HUES64 (cell line): ENCODE results near the gene SLC22A4. TPM values are rescaled to one million over a fixed set of nuclear protein-coding genes. Genes with fewer than 3 reads are reported as not detected.

Source experiments
- H3K27ac ChIP-seq: 2 replicates; pipeline ENCODE4 v1.7.0; 2013; ENCODE audit warnings: low read depth, low read length, inconsistent platforms
- H3K27me3 ChIP-seq: 2 replicates; pipeline ENCODE4 v1.6.1; 2013; ENCODE audit warnings: mild to moderate bottlenecking, low read length; ENCODE audit not compliant: insufficient read depth
- H3K36me3 ChIP-seq: 2 replicates; pipeline ENCODE4 v1.6.1; 2013; ENCODE audit warnings: mild to moderate bottlenecking, low read length; ENCODE audit not compliant: insufficient read depth
- H3K4me1 ChIP-seq: 2 replicates; pipeline ENCODE4 v1.6.1; 2013; ENCODE audit warnings: mild to moderate bottlenecking, low read length, moderate library complexity; ENCODE audit not compliant: insufficient read depth
- H3K4me3 ChIP-seq: 2 replicates; pipeline ENCODE4 v1.5.1; 2013; ENCODE audit warnings: mild to moderate bottlenecking, low read length, moderate library complexity
- H3K9ac ChIP-seq: 2 replicates; pipeline ENCODE4 v1.6.1; 2013; ENCODE audit warnings: mild to moderate bottlenecking, low read depth, low read length
- H3K9me3 ChIP-seq: 2 replicates; pipeline ENCODE4 v1.6.1; 2013; ENCODE audit warnings: low read depth, low read length; ENCODE audit not compliant: insufficient read depth
- WGBS: fragments of 150-250, 120-280 bp; methylation state at CpG from one replicate; pipeline ENCODE4 v1.1.7; 2013; ENCODE audit warnings: missing lambda C conversion rate; 5-methylcytosine and 5-hydroxymethylcytosine counted together
- polyA plus RNA-seq, 2 experiments: library from polyadenylated mRNA; stranded (reverse); fragments of 50-300 nt; gene quantifications; one replicate each; pipeline ENCODE4 v1.2.3, GENCODE V29; 2013

Gene SLC22A4
- 0.25 TPM for polyA plus RNA-seq (2013, experiment 1 of 2)
- polyA plus RNA-seq (2013, experiment 2 of 2) = not detected

DNA sequence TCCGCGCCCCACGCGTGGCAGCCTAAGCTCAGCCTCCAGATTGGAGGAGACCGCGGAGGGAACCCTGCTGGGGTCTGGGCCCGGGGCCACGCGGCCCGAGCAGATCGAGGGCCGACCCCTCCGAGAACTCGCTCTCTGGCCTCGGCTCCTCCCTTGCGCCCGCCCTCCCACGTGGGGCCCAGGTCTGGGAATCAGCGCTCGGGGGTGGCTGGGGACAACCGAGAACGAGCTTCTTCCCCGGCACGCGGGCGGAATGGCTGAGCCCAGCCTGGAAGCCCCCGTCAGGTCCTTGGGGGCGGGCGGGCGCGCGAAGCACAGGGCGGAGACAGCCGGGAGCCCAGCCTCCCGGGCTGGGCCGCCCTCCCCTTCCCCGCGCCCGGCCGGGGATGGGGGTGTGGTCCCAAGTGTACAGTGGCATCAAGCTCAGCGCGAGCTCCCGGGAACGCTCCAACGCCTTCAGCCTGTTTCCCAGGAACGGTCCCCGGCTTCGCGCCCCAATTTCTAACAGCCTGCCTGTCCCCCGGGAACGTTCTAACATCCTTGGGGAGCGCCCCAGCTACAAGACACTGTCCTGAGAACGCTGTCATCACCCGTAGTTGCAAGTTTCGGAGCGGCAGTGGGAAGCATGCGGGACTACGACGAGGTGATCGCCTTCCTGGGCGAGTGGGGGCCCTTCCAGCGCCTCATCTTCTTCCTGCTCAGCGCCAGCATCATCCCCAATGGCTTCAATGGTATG, at the start of gene SLC22A4:
Gene SLC22A4 (plus strand): TSS at position 403 of the 736 bp plus-strand sequence. CDS start 223 bp downstream, at position 626.
- WGBS = under 1% methylated on average over 63 of the region's 63 CpGs
- peaks cover 25% of the 10 kb centered on the region for H3K27me3 ChIP-seq
- peaks cover 12% of the 10 kb centered on the region for H3K4me1 ChIP-seq
- H3K36me3 ChIP-seq = no peaks in the 10 kb centered on the region
- peak within 1 kb of the TSS; percentile 71 for H3K4me3 ChIP-seq
- no peaks in the 10 kb centered on the region for H3K9me3 ChIP-seq
- peak within 1 kb of the TSS; percentile 91 for H3K9ac ChIP-seq
- H3K27ac ChIP-seq = peak within 1 kb of the TSS; percentile 81

DNA sequence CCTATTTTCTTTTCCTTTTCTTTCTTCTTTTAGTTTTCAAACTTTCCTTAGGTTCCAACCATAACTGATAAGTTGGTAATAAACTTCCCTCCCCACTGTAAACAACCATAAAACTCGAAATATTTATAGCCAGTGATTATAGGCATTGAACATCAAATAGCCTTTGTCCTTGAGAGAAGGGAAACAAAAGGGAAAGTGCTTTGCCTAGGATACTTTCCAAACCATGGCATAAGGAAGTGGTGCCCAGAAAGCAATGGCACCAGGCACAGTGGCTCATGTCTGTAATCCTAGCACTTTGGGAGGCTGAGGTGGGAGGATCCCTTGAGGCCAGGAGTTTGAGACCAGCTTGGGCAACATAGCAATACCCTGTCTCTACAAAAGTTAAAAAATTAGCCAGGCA, 48.6 kb upstream of the SLC22A4 start:
- Histone ChIP-seq H3K4me1 (no peaks in the 10 kb centered on the region), H3K27ac (no peak overlapping the region), H3K36me3 (no peaks in the 10 kb centered on the region), H3K27me3 (no peaks in the 10 kb centered on the region), H3K4me3 (no peak overlapping the region), H3K9ac (no peak overlapping the region), H3K9me3 (0 out of 2 replicates have a peak, but pooled peaks cover 6% of the 10 kb centered on the region)
- 83% methylated on average over 1 of the region's 1 CpG for WGBS

DNA sequence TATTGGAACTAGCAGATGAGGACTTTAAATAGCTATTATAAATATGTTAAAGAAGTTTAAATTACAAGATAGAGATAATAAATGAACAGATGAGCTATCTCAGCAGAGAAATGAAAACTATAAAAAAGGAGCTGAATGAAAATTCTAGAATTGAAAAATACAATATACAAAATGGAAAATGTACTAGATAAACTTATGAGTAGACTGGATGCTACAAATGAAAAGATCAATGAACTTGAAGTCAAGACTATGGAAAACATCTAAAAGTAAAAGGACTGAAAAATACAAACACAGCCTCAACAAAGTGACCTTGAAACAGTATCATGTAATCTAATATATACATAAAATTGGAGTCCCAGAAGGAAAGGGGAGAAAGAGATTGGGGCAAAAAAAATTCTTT, 47.4 kb upstream of the SLC22A4 start:
- Histone ChIP-seq H3K4me1 (no peaks in the 10 kb centered on the region), H3K4me3 (no peak overlapping the region), H3K27ac (no peak overlapping the region), H3K27me3 (no peaks in the 10 kb centered on the region), H3K9me3 (0 out of 2 replicates have a peak, but pooled peaks cover 6% of the 10 kb centered on the region), H3K9ac (no peak overlapping the region), H3K36me3 (no peaks in the 10 kb centered on the region)

DNA sequence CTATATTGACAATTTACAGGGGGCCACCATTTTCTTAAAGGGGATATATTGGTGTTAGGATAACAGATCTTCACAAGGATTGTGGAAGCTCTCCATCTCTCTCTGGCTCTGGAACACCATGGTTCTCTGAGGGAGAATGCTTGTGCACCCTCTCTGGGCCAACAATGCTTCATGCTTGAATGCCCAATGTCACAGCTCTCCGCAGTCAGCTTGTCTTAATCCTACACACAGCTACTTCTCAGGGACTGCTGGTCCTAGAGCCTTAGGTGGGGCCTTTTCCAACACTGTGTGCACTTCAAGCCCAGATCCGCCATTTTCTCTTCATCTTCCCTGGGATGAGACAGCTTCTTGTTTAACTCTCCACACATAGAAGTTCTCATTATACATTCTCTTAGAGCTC, 43.6 kb upstream of the SLC22A4 start:
- Histone ChIP-seq H3K9me3 (no peaks in the 10 kb centered on the region), H3K4me3 (no peak overlapping the region), H3K36me3 (no peaks in the 10 kb centered on the region), H3K9ac (no peak overlapping the region), H3K27ac (no peak overlapping the region), H3K27me3 (no peaks in the 10 kb centered on the region), H3K4me1 (no peaks in the 10 kb centered on the region)
- 90% methylated on average over 2 of the region's 2 CpGs for WGBS

DNA sequence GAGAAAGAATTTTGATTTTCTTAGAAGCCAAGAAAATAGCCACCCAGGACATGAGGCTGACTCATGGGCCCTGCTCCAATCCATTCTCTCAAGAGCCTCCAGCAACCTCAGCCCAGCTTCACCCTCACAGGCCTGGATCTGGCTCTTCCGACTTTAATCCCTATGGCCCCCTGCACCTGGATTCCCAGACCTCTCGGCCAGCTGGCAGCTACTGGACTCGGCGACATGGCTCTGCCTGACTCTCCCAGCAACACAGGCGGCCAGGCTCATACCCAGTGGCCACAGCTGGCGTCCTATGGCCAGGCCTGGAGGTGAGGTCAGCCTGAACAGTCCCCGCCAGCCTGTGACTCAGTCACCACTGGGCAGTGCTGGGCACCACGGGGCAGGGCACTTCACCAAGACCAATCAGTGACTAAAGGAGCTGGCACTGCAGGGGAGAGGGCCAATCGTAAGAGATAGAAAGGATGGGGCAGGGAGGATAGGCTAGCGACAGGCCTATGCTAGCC, 42.9 kb upstream of the SLC22A4 start:
- Histone ChIP-seq H3K27ac (no peak overlapping the region), H3K9me3 (no peaks in the 10 kb centered on the region), H3K9ac (no peak overlapping the region), H3K27me3 (peaks cover 1% of the 10 kb centered on the region; the same call in 1 of the 2 replicates), H3K36me3 (no peaks in the 10 kb centered on the region), H3K4me3 (no peak overlapping the region), H3K4me1 (no peaks in the 10 kb centered on the region)
- WGBS = 88% methylated on average over 10 of the region's 10 CpGs

DNA sequence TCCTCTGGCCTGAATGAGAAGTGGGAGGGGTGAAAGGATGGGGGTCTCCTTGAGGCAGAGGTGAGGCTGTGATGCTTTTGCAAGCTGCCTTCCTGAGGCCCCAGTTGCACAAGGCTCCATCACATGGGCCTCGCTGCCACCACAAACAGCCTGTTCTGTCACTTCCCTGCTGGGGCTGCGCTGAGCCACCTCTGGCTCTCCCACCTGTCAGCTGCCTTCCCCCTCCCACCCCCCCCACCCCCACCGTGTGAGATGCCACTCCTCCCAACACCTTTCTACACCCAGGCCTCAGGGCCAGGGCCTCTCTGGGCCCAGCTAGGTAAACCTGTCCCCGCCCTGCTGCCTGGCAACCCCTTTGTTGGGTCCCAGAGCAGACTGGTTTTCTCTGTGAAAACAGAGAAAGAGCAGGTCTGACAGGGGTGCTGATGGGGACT, 41.2 kb upstream of the SLC22A4 start:
- H3K27me3 ChIP-seq = peaks cover 11% of the 10 kb centered on the region
- peaks cover 3% of the 10 kb centered on the region; the same call in 1 of the 2 replicates for H3K4me1 ChIP-seq
- no peak overlapping the region for H3K27ac ChIP-seq
- no peak overlapping the region for H3K4me3 ChIP-seq
- H3K36me3 ChIP-seq = no peaks in the 10 kb centered on the region
- H3K9me3 ChIP-seq = no peaks in the 10 kb centered on the region
- no peak overlapping the region for H3K9ac ChIP-seq
- 74% methylated on average over 4 of the region's 4 CpGs for WGBS

DNA sequence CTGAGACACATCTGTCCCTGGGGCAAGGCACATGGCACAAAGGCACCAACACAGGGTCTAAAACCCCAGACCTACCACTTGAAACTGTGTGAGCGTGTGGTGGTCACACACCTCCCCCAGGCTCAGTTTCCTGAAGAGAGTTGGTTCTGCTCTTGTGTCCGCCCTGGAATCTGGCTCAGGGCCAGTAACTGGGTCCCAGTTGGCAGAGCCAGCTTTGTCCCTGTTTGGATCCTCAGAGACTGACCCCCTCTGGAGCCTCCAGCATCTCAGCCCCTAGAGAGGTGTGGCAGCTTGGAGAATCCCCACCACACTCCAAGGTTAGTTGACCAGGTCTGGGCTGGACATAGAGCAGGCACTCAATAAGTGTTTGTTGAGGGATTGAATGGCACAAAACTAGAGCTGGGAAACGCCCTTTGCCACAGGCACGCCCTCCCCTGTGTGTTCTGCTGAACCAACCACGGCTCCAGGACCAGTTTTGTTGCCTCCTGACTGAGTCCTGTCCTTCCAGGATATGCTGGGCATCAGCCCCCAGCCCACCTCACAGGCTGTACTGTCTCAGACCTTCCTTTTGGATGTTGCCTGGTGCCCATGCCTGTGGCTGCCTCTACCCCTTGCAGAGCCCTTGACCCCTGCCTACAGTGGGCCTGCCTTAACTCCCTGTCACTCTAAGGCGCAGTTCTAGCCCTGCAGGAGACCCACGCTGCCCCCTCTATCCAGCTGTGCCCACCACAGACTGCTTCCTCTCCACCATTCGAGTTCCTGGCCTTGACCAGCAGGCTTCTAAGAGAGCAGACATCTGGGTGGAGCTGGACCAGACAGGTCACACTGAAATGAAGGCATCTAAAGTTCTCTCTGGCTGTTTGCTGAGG, 40.5 kb upstream of the SLC22A4 start:
- H3K4me3 ChIP-seq = no peak overlapping the region
- H3K36me3 ChIP-seq = no peaks in the 10 kb centered on the region
- H3K27me3 ChIP-seq = peaks cover 18% of the 10 kb centered on the region
- H3K27ac ChIP-seq = no peak overlapping the region
- H3K4me1 ChIP-seq = peaks cover 7% of the 10 kb centered on the region
- WGBS = 92% methylated on average over 8 of the region's 8 CpGs
- H3K9me3 ChIP-seq = no peaks in the 10 kb centered on the region
- H3K9ac ChIP-seq = no peak overlapping the region

DNA sequence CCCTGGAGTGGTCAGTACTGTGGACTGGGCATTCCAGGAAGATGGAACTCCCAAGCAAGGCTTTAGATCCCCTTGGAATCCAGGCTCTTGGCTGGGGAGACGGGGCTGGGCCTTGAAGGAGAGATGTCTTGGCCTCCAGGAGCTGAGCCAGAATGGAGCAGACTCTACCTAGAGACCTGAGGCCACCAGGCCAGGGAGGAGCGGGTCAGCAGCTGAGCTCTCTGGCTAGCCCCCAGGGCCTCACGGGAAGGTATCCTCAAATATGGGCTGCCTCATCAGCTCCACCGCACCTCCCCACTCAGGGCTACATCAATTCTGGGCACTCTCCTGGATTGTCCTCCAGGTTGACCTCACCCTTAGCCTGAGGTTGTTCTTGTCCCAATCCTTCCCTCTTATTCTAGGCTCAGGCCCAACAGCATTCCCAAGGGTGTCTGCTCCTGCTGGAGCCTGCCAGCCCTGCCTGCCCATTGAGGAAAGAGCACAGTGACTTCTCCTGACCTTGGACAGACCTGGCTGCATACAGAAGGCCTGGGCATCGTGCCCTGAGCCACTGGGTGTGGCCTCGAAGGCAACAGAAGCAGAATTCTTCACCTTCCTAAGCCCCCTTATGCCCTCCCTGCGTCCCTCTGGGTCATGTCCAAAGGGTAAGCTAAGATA, 39.7 kb upstream of the SLC22A4 start:
- no peaks in the 10 kb centered on the region for H3K9me3 ChIP-seq
- peaks cover 14% of the 10 kb centered on the region for H3K4me1 ChIP-seq
- no peak overlapping the region for H3K9ac ChIP-seq
- H3K36me3 ChIP-seq = no peaks in the 10 kb centered on the region
- no peak overlapping the region for H3K27ac ChIP-seq
- no peak overlapping the region for H3K4me3 ChIP-seq
- WGBS = 81% methylated on average over 7 of the region's 7 CpGs
- peaks cover 21% of the 10 kb centered on the region for H3K27me3 ChIP-seq

DNA sequence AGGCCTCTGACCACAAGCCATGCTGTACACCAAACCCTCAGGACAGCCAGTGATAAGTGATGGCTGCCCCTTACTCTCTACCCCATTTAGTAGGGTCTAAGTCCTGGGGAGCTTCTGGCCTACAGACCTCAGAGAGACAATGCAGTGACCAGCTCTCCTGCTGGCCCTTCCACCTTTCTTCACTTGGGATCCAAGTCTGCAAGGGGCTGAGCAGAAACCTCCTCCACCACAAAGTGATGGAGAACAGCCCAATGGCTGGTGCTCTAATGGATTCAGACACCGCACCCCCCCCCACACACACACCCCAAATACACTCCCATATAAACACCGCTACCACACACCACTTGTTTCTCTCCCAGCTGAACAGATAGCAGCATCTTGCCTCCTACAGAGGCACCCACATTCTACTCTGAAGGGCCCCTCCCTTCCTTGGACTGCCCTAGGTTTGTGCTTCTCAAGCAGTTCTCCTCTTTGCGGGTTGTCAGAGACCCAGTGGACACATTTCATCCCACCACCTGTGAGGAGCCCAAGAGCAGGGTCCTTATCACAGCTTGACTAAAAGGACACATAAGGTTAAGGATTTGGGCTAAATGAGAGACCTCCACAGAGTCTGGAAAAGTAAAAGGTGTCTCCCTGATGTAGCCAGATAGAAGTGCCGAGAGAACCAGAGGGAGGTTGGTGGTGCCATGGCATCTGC, 38.0 kb upstream of the SLC22A4 start:
- no peaks in the 10 kb centered on the region for H3K36me3 ChIP-seq
- no peak overlapping the region for H3K27ac ChIP-seq
- no peak overlapping the region for H3K9ac ChIP-seq
- peaks cover 21% of the 10 kb centered on the region for H3K27me3 ChIP-seq
- 92% methylated on average over 4 of the region's 4 CpGs for WGBS
- peaks cover 21% of the 10 kb centered on the region for H3K4me1 ChIP-seq
- no peaks in the 10 kb centered on the region for H3K9me3 ChIP-seq
- peak overlapping the region; percentile 61; the same call in 1 of the 2 replicates for H3K4me3 ChIP-seq

DNA sequence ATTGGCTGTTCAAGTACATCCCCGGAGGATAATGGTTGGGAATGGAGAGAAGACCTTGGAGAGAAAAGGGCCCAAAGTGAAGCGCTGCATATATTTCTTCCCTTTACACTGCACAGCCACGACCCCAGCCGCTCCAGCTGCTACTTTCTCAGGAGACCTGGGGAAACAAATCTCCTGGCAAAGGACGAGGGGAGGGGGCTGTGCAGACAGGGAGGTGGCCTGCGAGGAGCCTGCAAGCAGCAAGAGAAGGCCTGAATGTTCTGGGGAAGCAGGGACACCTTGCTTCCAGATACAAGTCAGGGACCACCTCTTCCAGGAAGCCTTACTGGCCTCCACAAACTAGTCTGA, 37.4 kb upstream of the SLC22A4 start:
- peak overlapping the region; percentile 61 for H3K4me3 ChIP-seq
- no peaks in the 10 kb centered on the region for H3K36me3 ChIP-seq
- no peaks in the 10 kb centered on the region for H3K9me3 ChIP-seq
- H3K9ac ChIP-seq = peak overlapping the region; percentile 25; the same call in 1 of the 2 replicates
- H3K27ac ChIP-seq = no peak overlapping the region
- WGBS = 68% methylated on average over 6 of the region's 6 CpGs
- peaks cover 21% of the 10 kb centered on the region for H3K27me3 ChIP-seq
- H3K4me1 ChIP-seq = peaks cover 21% of the 10 kb centered on the region
